Stimulated activated CD8-positive, alpha-beta memory T cell treated with anti-CD3 and anti-CD28 coated beads, Interleukin-4, amount 100 ng/mL, for 48 hours (primary cell): ENCODE results near the gene MDH2.
"Not testable (repeated sequence)": the region's sequence is repeated elsewhere in the genome, so short reads cannot be mapped to it uniquely, and the experiment has no call there.

ENCODE experiments used
- DNase-seq: peaks from one replicate; pipeline ENCODE4 v3.0.0-alpha.2; 2020

Gene MDH2, protein sequence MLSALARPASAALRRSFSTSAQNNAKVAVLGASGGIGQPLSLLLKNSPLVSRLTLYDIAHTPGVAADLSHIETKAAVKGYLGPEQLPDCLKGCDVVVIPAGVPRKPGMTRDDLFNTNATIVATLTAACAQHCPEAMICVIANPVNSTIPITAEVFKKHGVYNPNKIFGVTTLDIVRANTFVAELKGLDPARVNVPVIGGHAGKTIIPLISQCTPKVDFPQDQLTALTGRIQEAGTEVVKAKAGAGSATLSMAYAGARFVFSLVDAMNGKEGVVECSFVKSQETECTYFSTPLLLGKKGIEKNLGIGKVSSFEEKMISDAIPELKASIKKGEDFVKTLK

GRCh38 chr7:76047811-76048667 lies at the start of gene MDH2, which contains the start of gene STYXL1:
Gene MDH2 (plus strand): TSS chr7:76048106. CDS start chr7:76048161, 55 bp downstream.
Gene STYXL1 (minus strand): TSS chr7:76048000. CDS start chr7:76030523, 17,477 bp downstream.
- peak; percentile 94 for DNase-seq

DNA sequence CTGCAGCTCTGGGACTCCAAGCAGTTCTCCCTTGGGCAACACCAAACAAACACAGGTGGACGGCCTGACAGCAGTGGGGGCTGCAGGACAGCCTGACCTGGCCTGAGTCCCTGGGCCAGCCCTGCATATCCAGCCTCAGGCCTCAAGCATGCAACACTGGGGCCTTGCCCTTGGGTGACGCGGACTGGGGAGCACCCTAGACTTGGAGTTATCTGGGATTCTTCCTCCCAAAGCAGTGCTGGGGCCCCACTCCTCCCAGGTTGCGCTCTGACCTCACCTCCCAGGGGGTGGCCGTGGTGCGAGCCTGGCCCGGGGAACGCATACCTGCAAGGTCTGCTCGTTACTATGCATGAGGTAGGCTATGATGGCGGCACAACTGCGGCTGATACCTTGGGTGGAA lies 47.3 kb upstream of the MDH2 start:
- no peak for DNase-seq

GRCh38 chr7:76002139-76002538 lies 45.8 kb upstream of the MDH2 start:
- no peak for DNase-seq

DNA sequence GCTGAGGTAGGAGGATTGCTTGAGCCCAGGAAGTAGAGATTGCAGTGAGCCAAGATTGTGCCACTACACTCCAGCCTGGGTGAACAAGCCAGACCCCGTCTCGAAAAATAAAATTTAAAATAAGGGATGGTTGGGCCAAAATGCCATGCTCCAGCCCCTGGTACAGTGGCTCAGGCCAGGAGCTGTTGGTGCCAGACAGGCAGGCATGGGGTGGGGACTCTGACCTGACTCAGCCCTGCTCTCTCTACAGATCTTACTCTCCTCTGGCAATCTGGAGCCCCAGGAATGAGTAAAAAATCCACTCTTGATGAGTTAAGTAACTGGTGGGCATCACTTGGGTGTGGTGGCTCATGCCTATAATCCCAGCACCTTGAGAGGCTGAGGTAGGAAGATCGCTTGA lies 45.1 kb upstream of the MDH2 start:
- DNase-seq, result no peak

DNA sequence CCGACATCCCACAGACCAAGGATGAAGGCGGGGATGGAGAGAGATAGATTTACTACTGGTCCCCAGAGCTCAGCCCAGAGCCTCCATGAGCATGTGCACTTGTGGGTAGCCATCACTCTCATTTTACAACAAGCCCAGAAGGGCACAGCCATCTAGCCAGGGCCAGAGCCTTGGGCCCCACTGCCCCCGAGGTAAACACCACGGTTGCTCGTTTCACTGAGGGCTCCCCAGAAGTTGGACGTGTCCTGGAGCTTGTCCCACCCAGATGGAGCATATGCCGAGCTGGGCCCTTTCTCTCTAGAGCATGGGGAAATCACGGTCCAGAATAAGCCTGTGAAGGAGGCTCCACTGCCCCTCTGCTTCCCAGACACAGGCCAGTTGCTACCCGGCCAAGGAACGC lies 44.6 kb upstream of the MDH2 start:
- DNase-seq, result no peak

DNA sequence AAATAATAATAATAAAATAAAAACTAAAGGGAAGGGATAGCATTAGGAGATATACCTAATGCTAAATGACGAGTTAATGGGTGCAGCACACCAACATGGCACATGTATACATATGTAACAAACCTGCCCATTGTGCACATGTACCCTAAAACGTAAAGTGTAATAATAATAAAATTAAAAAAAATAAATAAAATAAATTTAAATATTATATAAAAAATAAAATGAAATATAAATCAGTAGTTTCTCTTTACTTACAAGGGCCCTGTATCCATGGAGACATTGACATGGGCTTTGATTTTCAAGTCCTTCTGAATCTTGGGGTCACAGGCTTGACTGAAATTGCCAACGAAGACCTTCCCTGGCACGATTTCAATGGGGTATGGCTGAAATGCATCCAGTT lies 42.9 kb upstream of the MDH2 start:
- DNase-seq, result not testable (repeated sequence)

DNA sequence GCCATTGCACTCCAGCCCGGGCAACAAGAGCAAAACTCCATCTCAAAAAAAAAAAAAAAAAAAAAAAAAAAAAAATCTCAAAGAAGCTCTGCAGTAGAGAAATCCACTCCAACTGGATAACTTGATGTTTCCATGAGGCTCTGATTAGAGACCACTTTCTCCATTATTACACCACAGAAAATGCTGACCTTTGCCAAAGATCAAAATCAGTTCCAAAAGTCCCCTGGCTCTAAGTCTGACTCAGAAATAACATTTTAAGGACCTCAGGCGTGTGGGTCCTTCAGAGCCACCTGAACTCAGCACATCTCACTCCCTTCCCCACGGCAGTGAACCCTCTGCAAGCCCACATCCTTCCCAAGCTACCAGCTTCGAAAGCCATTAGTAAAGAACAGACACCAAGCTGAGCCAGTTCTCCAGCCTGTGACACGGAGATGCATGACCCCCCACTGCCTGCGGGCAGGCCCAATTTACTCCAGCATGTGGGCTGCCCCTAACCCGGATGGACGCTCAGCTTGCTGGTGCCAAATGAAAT lies 39.7 kb upstream of the MDH2 start:
- DNase-seq, result no peak

GRCh38 chr7:76009672-76010600 lies 38.0 kb upstream of the MDH2 start:
- no peak for DNase-seq

- DNase-seq, result no peak
Measured at GRCh38 chr7:76011442-76011861, 36.5 kb upstream of the MDH2 start.

DNA sequence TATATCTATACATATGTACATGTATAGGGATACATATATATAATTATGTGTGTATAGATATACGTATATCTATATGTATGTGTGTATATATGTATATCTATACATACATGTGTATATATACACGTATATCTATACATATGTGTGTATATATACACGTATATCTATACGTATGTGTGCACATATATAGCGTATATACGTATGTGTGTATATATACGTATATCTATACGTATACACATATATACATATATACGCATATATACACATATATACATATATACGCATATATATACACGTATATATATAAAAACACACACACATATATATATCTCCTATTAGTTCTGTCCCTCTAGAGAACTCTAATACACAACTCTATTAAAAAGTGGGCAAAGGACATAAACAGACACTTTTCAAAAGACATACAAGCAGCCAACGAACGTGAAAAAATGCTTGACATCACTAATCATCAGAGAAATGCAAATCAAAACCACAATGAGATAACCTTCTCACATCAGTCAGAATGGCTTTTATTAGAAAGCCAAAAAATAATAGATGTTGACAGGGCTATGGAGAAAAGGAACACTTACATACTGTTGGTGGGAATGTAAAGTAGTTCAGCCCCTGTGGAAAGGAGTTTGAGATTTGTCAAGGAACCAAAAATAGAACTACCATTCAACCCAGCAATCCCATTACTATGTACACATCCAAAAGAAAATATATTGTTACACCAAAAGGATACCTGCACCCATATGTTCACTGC lies 31.5 kb upstream of the MDH2 start:
- no peak for DNase-seq

GRCh38 chr7:76018520-76018919 lies 29.4 kb upstream of the MDH2 start:
- DNase-seq, result not testable (repeated sequence)

DNA sequence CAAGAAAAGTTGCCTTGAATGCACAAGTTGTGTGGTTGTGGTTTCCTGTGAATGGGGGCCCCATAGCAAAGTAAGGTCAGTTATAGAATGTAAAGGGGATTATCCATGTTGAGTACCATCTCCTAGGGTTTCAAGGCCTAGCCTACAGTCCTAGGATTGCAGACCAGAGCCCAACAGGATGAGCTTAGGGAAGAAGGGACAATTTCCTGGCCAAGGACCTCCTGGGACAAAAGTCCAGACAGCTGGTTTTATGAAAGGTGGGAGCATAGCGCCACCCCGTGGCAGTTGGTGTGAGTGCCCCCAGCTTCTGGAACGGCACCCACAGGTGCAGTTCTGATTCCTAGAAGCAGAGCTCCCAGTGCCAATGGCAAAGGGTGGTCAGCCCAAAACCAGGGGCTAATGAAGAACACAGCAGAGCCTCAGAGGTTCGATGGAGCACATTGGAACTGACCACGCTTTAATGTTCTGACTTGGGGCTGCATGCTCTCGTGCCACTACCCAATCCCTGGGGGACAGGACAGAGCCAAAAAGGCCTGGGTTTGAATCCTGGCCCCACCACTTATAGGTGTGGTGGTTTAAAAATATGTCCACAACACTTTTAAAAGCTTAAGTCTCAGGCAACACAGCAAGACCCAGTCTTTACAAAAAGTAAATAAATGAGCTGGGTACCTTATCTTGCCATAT lies 27.7 kb upstream of the MDH2 start:
- DNase-seq, result peak; percentile 86

GRCh38 chr7:76022026-76022780 lies 25.7 kb upstream of the MDH2 start:
- DNase-seq, result no peak

DNA sequence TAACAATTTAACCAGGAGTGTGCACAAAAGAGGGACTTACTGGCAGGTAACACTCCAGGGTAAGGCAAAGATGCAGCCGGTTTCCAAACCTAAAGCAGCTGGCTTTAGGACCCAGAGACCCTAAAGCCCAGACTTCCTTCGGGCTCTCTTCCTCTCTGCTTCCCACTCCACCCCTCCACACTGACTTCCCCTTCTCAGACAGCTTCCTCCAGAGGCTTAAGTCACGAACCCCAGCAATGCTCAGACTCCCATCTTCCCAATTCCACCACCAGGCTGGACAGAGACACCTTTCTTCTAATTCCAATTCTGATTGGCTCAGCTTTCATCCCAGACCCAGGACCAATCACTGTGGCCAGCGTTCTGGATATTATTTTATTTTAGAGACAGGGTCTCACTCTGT lies 24.9 kb upstream of the MDH2 start:
- no peak for DNase-seq

DNA sequence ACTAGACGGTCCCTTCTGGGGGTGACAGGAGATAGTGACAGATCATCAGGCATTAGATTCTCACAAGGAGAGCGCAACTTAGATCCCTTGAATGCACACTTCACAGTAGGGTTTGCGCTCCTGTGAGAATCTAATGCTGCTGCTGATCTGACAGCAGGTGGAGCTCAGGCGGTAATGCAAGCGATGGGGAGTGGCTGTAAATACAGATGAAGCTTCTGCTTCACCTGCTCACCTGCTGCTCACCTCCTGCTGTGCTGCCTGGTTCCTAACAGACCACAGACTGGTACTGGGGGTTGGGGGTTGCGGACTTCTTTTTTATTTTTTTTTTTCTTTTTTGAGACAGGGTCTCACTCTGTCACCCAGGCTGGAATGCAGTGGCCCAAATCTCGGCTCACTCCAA lies 18.2 kb upstream of the MDH2 start:
- DNase-seq, result not testable (repeated sequence)

- no peak for DNase-seq
Measured at GRCh38 chr7:76031964-76032363, 15.9 kb upstream of the MDH2 start.

DNA sequence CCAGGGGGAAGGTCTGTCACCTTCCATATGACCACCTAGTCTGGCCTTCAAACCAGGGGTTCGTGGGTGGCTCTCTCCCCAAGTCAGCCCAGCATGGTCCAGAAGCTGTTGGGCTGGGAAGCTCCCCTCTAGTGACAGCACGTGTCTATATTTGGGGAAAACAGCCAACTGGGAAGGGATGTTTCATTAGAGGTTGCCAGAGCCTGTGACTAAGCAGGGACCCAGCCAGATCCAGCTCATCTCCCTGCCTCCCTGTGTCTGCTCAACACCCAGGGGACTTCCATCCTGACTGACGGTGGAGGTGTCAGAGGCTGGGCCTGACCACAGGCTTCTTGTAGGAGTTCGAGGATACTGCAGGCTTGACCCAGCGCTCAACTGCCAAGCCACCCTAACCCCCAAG lies 10.6 kb upstream of the MDH2 start:
- no peak for DNase-seq

GRCh38 chr7:76040126-76040525 lies 7.8 kb upstream of the MDH2 start:
- DNase-seq, result no peak

DNA sequence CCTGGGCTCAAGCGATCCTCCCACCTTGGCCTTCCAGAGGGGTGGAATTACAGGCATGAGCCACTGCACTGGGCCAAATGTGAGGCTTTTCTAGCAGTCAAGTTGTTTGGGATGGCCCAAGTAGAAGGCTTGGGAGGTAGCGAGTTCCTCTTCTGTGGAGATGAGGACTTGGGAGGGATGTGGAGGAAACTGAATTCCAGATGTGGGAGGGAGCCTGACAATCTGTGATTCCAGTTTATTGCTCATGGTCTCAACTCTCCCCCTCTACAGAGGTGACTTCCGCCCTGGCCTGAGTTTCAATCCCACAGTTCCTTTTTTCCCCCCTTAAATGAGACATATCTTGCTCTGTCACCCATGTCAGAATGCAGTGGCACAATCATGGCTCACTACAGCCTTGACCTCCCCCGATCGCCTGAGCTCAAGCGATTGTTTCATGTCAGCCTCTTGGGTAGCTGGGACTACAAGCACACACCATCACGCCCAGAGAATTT lies 3.5 kb upstream of the MDH2 start:
- DNase-seq, result no peak

DNA sequence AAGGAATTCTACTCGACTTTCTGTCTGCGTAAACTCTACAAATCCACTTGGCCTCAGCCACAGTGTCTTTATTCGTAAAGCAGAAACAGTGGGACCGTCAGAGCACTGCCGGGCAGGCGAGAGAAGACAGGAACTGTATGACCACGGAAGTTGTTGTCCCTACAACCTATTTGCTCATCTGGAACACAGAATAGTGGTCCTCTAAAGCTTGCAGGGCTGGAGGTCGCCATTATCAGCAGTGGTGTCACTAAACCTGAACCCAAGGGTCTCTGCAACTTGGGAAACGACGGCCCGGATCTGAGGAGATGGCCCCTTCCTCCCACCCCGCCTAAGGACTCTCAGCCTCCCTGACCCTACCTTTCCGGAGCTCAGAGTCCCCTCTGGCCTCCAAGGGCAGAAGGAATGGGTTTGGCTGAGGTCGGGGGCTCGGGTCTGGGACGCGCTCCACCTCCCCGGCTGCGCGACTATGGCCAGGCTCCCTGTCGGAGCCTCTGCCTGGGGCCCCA lies 548 bp upstream of the MDH2 start:
- DNase-seq, result no peak
